Esophagus (tissue), 2 donors: ENCODE measurements around the gene RAP1GAP. TPM values are rescaled to one million over a fixed set of nuclear protein-coding genes. Genes with fewer than 3 reads are reported as not detected.
A peak's percentile ranks its signal among the peaks of the same experiment; 100 is the strongest.

Experiments used
- H3K27ac ChIP-seq, 2 donors: one replicate each; pipeline ENCODE4 v1.5.1; 2013; ENCODE audit warnings: low read depth in 2 of 2, mild to moderate bottlenecking in 2 of 2, inconsistent platforms in 1 of 2, low read length in 1 of 2, moderate library complexity in 1 of 2
- H3K27me3 ChIP-seq, 2 donors: one replicate each; pipeline ENCODE4 v1.6.1; 2013; ENCODE audit warnings: low read length in 2 of 2, control low read depth in 1 of 2, mild to moderate bottlenecking in 1 of 2; ENCODE audit not compliant: insufficient read depth in 2 of 2, control insufficient read depth in 1 of 2
- H3K36me3 ChIP-seq, 2 donors: one replicate each; pipeline ENCODE4 v1.6.1; 2013; ENCODE audit warnings: low read length in 1 of 2; ENCODE audit not compliant: control insufficient read depth in 2 of 2, insufficient read depth in 2 of 2
- H3K4me1 ChIP-seq, 2 donors: one replicate each; pipeline ENCODE4 v1.6.1; 2013; ENCODE audit warnings: low read length in 1 of 2; ENCODE audit not compliant: control insufficient read depth in 2 of 2, insufficient read depth in 2 of 2
- H3K4me3 ChIP-seq, 2 donors: one replicate each; pipeline ENCODE4 v1.5.1; 2013; ENCODE audit warnings: low read length in 2 of 2, mild to moderate bottlenecking in 2 of 2, low read depth in 1 of 2, moderate library complexity in 1 of 2
- H3K9me3 ChIP-seq, 2 donors: one replicate each; pipeline ENCODE4 v1.6.1; 2013; ENCODE audit warnings: mild to moderate bottlenecking in 2 of 2, low read depth in 1 of 2, low read length in 1 of 2, moderate library complexity in 1 of 2; ENCODE audit not compliant: control insufficient read depth in 2 of 2, insufficient read depth in 1 of 2
- WGBS, 2 donors: extraction: QIAGEN DNeasy Blood & Tissue Kit; methylation state at CpG; one replicate each; pipeline ENCODE4 v1.1.7; 2013; 5-methylcytosine and 5-hydroxymethylcytosine counted together
- polyA plus RNA-seq, 2 donors: library from polyadenylated mRNA; stranded (reverse); fragments of 200-250 nt; gene quantifications; one replicate each; pipeline ENCODE4 v1.2.3, GENCODE V29; 2013
- donor health status: healthy with polysubstance abuse.
- donor health status: Bipolar disorder and iron deficiency.

RAP1GAP gene
- polyA plus RNA-seq, 2 donors: 3.5 to 12.2 TPM

- H3K9me3 ChIP-seq: peaks cover 0 to 5% of the 10 kb centered on the region in 2 donors
- H3K36me3 ChIP-seq: no peaks in the 10 kb centered on the region
- H3K4me1 ChIP-seq: peaks cover 2 to 10% of the 10 kb centered on the region in 2 donors
- H3K4me3 ChIP-seq: no peak overlapping the region
- H3K27ac ChIP-seq: no peak overlapping the region
- WGBS, 2 donors: 89 to 92% methylated on average over 26 of the region's 26 CpGs
- no peaks in the 10 kb centered on the region for H3K27me3 ChIP-seq
Measured at GRCh38 chr1:21577324-21577723, 91.8 kb downstream of the RAP1GAP start.

- no peaks in the 10 kb centered on the region for H3K27me3 ChIP-seq
Measured at GRCh38 chr1:21576798-21577187, 92.4 kb downstream of the RAP1GAP start.

GRCh38 chr1:21576031-21576797, 92.9 kb downstream of the RAP1GAP start:
- WGBS, 2 donors: 89 to 94% methylated on average over 7 of the region's 7 CpGs
- Histone ChIP-seq H3K4me1 (peaks cover 2 to 10% of the 10 kb centered on the region in 2 donors), H3K27me3 (no peaks in the 10 kb centered on the region), H3K36me3 (no peaks in the 10 kb centered on the region), H3K27ac (no peak overlapping the region), H3K9me3 (peaks cover 0 to 6% of the 10 kb centered on the region in 2 donors), H3K4me3 (no peak overlapping the region)

More at GRCh38 chr1:21576798-21577187, 92.4 kb downstream of the RAP1GAP start:
- 89 to 93% methylated on average over 5 of the region's 5 CpGs for WGBS, 2 donors
- Histone ChIP-seq H3K36me3 (no peaks in the 10 kb centered on the region), H3K9me3 (peaks cover 0 to 6% of the 10 kb centered on the region in 2 donors), H3K4me1 (peaks cover 2 to 10% of the 10 kb centered on the region in 2 donors), H3K27ac (no peak overlapping the region), H3K4me3 (no peak overlapping the region)

GRCh38 chr1:21575351-21575942, 93.7 kb downstream of the RAP1GAP start:
- 90 to 91% methylated on average over 17 to 18 of the region's 18 CpGs for WGBS, 2 donors
- H3K9me3 ChIP-seq: peaks cover 0 to 6% of the 10 kb centered on the region in 2 donors
- no peak overlapping the region for H3K4me3 ChIP-seq
- no peaks in the 10 kb centered on the region for H3K27me3 ChIP-seq
- H3K36me3 ChIP-seq: no peaks in the 10 kb centered on the region
- H3K27ac ChIP-seq: peak overlapping the region in 1 of 2 donors; percentile 54
- peaks cover 2 to 10% of the 10 kb centered on the region in 2 donors for H3K4me1 ChIP-seq

GRCh38 chr1:21574466-21575151, 94.5 kb downstream of the RAP1GAP start:
- H3K27me3 ChIP-seq: no peaks in the 10 kb centered on the region
- peak overlapping the region; percentile 54 to 59 for H3K27ac ChIP-seq
- WGBS, 2 donors: 17 to 31% methylated on average over 31 of the region's 31 CpGs
- no peak overlapping the region for H3K4me3 ChIP-seq
- peaks cover 2 to 10% of the 10 kb centered on the region in 2 donors for H3K4me1 ChIP-seq
- H3K9me3 ChIP-seq: peaks cover 0 to 6% of the 10 kb centered on the region in 2 donors
- H3K36me3 ChIP-seq: no peaks in the 10 kb centered on the region

DNA sequence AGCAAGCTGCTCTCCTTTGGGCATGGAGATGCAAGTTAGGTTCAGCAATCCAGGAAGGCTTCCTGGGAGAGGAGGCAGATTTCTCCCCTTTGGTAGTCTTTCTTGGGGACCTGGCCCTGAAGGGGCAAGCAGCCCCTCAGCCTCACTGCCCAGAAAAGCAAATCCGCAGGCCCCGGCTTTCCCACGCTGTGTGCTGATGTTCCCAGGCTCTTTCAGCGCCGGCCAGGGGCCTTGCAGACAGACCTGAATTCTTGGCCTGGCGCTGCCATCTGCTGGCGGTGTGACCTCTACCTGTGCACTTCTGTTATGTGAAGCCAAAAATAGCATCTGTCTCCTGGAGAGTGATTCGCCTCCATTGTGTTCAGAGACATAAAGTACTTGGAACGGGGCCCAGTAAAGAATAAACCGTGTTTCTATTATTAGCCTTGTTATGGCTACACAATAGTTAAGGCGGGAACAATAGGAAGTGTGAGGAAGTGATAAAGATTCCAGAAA, 95.1 kb downstream of the RAP1GAP start:
- no peaks in the 10 kb centered on the region for H3K27me3 ChIP-seq
- WGBS, 2 donors: 6 to 10% methylated on average over 11 of the region's 11 CpGs
- H3K4me3 ChIP-seq: no peak overlapping the region
- peaks cover 2 to 10% of the 10 kb centered on the region in 2 donors for H3K4me1 ChIP-seq
- H3K36me3 ChIP-seq: no peaks in the 10 kb centered on the region
- H3K27ac ChIP-seq: peak overlapping the region in 1 of 2 donors; percentile 59
- H3K9me3 ChIP-seq: peaks cover 0 to 6% of the 10 kb centered on the region in 2 donors

DNA sequence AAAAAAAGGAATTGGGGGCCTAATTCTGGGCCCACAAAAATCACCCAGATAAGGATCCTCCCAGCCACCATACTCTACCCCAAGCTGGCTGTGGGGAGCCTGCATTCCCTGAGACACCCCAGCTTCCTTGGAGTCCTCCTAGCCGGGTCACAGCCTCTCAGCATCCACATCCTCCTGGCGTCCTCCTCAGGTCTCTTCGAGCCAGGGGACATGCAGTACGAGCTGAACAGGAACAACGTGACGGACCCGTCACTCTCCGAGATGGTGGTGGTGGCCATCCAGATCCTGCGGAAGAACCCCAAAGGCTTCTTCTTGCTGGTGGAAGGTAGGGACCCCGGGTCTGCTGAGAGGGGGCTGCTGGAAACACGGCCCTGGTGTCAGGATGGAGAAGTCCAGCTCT, 95.7 kb downstream of the RAP1GAP start:
- Histone ChIP-seq H3K27ac (no peak overlapping the region), H3K27me3 (no peaks in the 10 kb centered on the region), H3K9me3 (peaks cover 0 to 6% of the 10 kb centered on the region in 2 donors), H3K36me3 (no peaks in the 10 kb centered on the region), H3K4me3 (no peak overlapping the region), H3K4me1 (peaks cover 2 to 10% of the 10 kb centered on the region in 2 donors)
- WGBS, 2 donors: 63 to 70% methylated on average over 11 of the region's 11 CpGs

DNA sequence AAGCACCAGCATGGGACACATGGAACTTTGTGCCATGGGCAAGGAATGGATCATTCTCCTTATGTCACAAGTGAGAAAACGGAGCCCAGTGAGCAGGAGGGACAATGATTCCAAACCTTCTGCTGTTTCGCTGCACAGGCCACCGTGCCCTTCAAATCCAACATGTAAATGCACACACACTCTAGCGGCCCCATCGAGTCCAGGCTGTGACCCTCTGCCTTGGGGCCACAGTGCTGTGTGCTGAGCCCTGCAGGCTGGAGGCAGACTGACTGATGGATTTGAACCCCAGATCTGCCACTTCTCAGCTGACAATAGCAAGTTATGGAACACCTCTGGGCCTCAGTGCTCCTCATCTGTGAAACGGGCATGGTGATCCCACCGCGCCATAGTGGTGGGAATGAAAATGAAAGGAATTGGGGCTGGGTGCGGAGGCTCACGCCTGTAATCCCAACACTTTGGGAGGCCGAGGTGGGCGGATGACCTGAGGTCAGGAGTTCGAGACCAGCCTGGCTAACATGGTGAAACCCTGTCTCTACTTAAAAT, 96.4 kb downstream of the RAP1GAP start:
- 87 to 94% methylated on average over 13 of the region's 13 CpGs for WGBS, 2 donors
- Histone ChIP-seq H3K9me3 (peaks cover 0 to 6% of the 10 kb centered on the region in 2 donors), H3K36me3 (no peaks in the 10 kb centered on the region), H3K27ac (no peak overlapping the region), H3K4me3 (no peak overlapping the region), H3K4me1 (peaks cover 2 to 10% of the 10 kb centered on the region in 2 donors), H3K27me3 (no peaks in the 10 kb centered on the region)

DNA sequence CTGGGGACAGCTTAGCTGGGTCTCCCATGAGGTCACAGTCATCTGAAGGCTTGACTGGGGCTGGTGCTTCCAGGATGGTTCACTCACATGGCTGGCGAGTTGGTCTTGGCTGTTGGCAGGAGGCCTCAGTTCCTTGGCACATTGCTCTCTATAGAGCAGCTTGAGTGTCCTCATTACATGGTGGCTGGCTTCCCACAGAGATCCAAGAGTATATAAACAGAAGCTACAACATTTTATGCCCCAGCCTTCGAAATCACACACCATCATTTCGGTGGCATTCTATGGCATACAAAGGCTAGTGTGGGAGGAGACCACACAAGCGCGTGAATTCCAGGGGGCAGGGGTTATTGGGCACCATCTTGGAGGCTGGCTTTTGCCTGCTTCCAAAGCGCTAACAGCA, 96.9 kb downstream of the RAP1GAP start:
- Histone ChIP-seq H3K36me3 (no peaks in the 10 kb centered on the region), H3K4me1 (peaks cover 2 to 10% of the 10 kb centered on the region in 2 donors)

More for the DNA sequence above, 96.9 kb downstream of the RAP1GAP start:
- H3K27me3 ChIP-seq: no peaks in the 10 kb centered on the region
- H3K4me3 ChIP-seq: no peak overlapping the region
- H3K27ac ChIP-seq: no peak overlapping the region
- 90 to 91% methylated on average over 6 of the region's 6 CpGs for WGBS, 2 donors
- H3K9me3 ChIP-seq: peaks cover 0 to 6% of the 10 kb centered on the region in 2 donors
